Endothelial cell of umbilical vein (primary cell): ENCODE data around the gene DST.

ENCODE experiments used
- EZH2 ChIP-seq: IDR thresholded peaks from 2 replicates; pipeline ENCODE4 v1.6.1; 2012; ENCODE audit warnings: borderline replicate concordance, low read depth, mild to moderate bottlenecking, moderate library complexity, low read length, inconsistent platforms; ENCODE audit not compliant: severe bottlenecking
- MYC ChIP-seq: IDR thresholded peaks from one replicate; pipeline ENCODE4 v1.6.1; 2011; ENCODE audit warnings: mild to moderate bottlenecking, low read depth, low read length
- POLR2A ChIP-seq: IDR thresholded peaks from 2 replicates; pipeline ENCODE4 v1.6.1; 2012; ENCODE audit warnings: low read depth, mild to moderate bottlenecking, control low read depth, low read length
- POLR2AphosphoS5 ChIP-seq: IDR thresholded peaks from 2 replicates; pipeline ENCODE4 v1.6.1; 2012; ENCODE audit warnings: low read depth, mild to moderate bottlenecking, control low read depth, low read length, moderate library complexity; ENCODE audit not compliant: insufficient read depth
- TF ChIP-seq, protein P1 (sequence below), 2 donors: IDR thresholded peaks; 1 replicate in 1 of 2; 2 replicates in 1 of 2; pipeline ENCODE4 v1.5.1; 2011; ENCODE audit warnings: low read length in 2 of 2, mild to moderate bottlenecking in 2 of 2, moderate library complexity in 2 of 2, control low read depth in 1 of 2, inconsistent platforms in 1 of 2, low read depth in 1 of 2; ENCODE audit not compliant: insufficient read depth in 1 of 2; ENCODE audit errors: extremely low read depth in 1 of 2
- TF ChIP-seq, protein P2 (sequence below): IDR thresholded peaks from 2 replicates; pipeline ENCODE4 v1.6.1; 2011; ENCODE audit not compliant: insufficient read depth, insufficient read length

DNA sequence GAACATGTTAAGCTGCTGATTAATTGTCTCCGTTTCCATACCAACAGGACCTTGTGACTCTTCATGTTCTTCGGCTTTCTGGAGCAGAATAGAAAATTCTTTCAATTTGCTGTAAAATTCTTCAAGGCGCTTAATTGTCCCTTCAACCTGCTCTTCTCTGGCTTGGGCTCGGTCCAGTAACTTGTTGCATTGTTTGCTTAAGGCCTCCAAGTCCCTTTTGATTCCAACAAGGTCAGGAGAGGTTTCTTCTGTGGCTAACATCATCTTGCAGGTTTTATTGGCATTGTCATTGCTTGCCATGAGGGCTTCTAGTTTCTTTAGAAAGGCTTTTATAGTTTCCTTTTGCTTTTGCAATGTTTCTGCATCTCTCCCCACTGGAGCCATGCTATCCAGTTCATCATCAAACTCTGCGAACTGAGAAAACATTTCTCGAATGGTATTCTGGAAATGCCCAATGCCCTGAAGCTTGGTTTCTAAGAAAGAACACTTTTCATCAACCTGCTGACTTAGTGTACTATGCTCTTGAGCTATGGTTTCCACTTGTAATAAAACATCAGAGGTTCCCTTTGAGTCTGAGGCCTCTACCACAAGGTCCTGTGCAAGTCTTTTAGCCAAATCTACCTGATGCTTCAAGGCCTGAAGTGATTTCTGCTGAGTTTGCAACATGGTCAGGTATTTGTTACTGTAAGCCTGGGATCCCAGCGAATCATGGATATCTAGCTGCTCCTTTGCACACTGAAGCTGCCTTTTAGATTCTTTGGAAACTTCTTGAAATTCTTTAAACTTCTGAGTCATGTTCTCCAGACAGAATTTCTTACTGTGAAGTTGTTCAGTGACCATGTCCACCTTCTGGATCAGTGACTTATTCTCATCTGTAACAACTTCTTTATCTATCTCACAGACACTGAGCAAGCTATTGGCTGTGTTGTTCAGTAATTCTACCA is 90.2 kb downstream of the DST start:
- TF ChIP-seq EZH2: no peak
- TF ChIP-seq, protein P1, sequence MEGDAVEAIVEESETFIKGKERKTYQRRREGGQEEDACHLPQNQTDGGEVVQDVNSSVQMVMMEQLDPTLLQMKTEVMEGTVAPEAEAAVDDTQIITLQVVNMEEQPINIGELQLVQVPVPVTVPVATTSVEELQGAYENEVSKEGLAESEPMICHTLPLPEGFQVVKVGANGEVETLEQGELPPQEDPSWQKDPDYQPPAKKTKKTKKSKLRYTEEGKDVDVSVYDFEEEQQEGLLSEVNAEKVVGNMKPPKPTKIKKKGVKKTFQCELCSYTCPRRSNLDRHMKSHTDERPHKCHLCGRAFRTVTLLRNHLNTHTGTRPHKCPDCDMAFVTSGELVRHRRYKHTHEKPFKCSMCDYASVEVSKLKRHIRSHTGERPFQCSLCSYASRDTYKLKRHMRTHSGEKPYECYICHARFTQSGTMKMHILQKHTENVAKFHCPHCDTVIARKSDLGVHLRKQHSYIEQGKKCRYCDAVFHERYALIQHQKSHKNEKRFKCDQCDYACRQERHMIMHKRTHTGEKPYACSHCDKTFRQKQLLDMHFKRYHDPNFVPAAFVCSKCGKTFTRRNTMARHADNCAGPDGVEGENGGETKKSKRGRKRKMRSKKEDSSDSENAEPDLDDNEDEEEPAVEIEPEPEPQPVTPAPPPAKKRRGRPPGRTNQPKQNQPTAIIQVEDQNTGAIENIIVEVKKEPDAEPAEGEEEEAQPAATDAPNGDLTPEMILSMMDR (IDR thresholded peaks at IDR 0.05; ENCODE audit: extremely low read depth in 1 of 2, insufficient read depth in 1 of 2, low read depth in 1 of 2, low read length in 2 of 2): no peak
- no peak for TF ChIP-seq POLR2AphosphoS5
- TF ChIP-seq MYC: no peak
- TF ChIP-seq POLR2A: no peak
- TF ChIP-seq, protein P2, sequence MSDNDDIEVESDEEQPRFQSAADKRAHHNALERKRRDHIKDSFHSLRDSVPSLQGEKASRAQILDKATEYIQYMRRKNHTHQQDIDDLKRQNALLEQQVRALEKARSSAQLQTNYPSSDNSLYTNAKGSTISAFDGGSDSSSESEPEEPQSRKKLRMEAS: no peak
